ENCODE results near the gene TFPT. TPM values are rescaled to one million over a fixed set of nuclear protein-coding genes. Genes with fewer than 3 reads are reported as not detected.

Gene TFPT
- total and polyA plus RNA-seq, 2 of the 13 experiments (the other 11 are each of a cell fraction or from before 2014, with no cell fraction given), result 8.4 to 10.7 TPM

DNA sequence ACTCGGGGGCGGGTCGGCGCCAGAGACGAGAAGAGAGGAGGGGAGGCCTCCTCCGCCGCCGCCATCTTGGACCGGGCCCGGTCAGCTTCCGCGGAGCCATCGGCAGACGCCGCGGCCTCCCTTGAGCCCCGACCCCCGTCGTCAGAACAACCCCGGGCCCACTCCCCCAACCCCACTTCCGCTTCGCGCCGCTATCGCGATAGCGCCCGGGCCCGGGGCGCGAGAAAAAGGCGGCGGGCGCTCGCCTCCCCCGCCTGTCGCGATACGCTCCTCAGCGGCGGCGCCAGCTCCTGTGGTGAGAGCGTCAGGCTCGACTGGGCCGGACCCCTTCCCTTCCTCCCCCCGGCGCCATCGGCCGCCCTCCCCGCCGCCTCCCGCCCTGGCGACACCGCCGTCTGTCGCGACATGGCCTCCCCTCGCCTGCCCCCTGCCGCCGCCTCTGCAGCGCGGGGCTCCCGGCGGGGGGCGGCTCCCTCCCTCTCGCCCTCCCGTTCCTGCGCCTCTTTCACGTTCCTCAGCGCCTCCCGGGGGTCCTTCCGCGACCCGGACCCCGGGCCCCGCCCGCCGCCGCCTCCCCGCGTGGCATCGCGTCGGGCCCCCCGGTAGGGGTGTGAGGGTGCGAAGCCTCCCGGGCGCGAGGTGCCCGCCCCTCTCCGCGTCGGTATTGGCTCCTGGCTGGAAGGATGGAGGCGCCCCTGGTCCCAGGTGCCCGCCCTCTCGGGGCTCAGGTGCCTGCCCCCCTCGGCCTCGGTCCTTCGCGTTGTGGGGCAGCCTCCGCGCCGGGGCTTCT lies 22.4 kb upstream of the TFPT start, which contains the start of gene CNOT3 (continued):
- TF ChIP-seq, protein P1, sequence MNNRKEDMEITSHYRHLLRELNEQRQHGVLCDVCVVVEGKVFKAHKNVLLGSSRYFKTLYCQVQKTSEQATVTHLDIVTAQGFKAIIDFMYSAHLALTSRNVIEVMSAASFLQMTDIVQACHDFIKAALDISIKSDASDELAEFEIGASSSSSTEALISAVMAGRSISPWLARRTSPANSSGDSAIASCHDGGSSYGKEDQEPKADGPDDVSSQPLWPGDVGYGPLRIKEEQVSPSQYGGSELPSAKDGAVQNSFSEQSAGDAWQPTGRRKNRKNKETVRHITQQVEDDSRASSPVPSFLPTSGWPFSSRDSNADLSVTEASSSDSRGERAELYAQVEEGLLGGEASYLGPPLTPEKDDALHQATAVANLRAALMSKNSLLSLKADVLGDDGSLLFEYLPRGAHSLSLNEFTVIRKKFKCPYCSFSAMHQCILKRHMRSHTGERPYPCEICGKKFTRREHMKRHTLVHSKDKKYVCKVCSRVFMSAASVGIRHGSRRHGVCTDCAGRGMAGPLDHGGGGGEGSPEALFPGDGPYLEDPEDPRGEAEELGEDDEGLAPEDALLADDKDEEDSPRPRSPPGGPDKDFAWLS (CRISPR knock-in tag; IDR thresholded peaks at IDR 0.05; ENCODE audit: borderline replicate concordance), result no peak
- TF ChIP-seq MEIS2 (CRISPR knock-in tag; IDR thresholded peaks at IDR 0.05) (peak; percentile 46; the same call in 1 of the 2 replicates), ZNF83 (CRISPR knock-in tag; IDR thresholded peaks at IDR 0.05; ENCODE audit: borderline replicate concordance) (no peak), IRX3 (CRISPR knock-in tag; IDR thresholded peaks at IDR 0.05; ENCODE audit: borderline replicate concordance, low read depth) (no peak), THRA (CRISPR knock-in tag; IDR thresholded peaks at IDR 0.05; ENCODE audit: borderline replicate concordance) (no peak), PBX2 (CRISPR knock-in tag; IDR thresholded peaks at IDR 0.05) (no peak), ZNF644 (CRISPR knock-in tag; IDR thresholded peaks at IDR 0.05; ENCODE audit: low read depth) (no peak), FOXK1 (CRISPR knock-in tag; IDR thresholded peaks at IDR 0.05; ENCODE audit: borderline replicate concordance, low read depth) (no peak), ZKSCAN5 (CRISPR knock-in tag; IDR thresholded peaks at IDR 0.05) (no peak), AHR (CRISPR knock-in tag; IDR thresholded peaks at IDR 0.05) (no peak), ZNF570 (CRISPR knock-in tag; IDR thresholded peaks at IDR 0.05; ENCODE audit: borderline replicate concordance) (no peak), MIXL1 (CRISPR knock-in tag; IDR thresholded peaks at IDR 0.05) (no peak), SAFB2 (CRISPR knock-in tag; IDR thresholded peaks at IDR 0.05; ENCODE audit: borderline replicate concordance, low read depth) (no peak), MYNN (CRISPR knock-in tag; IDR thresholded peaks at IDR 0.05; ENCODE audit: low read depth) (no peak), HMGA1 (CRISPR knock-in tag; conservative IDR thresholded peaks at IDR 0.05) (no peak), LBX2 (CRISPR knock-in tag; IDR thresholded peaks at IDR 0.05; ENCODE audit: borderline replicate concordance) (no peak), ZBTB42 (CRISPR knock-in tag; IDR thresholded peaks at IDR 0.05) (no peak), RARA (CRISPR knock-in tag; IDR thresholded peaks at IDR 0.05) (no peak), FIP1L1 (IDR thresholded peaks at IDR 0.05; ENCODE audit: borderline replicate concordance, insufficient read depth, low read depth, low read length) (no peak), SMC3 (IDR thresholded peaks at IDR 0.05; ENCODE audit: low read length) (no peak)
- TF ChIP-seq, protein P2, sequence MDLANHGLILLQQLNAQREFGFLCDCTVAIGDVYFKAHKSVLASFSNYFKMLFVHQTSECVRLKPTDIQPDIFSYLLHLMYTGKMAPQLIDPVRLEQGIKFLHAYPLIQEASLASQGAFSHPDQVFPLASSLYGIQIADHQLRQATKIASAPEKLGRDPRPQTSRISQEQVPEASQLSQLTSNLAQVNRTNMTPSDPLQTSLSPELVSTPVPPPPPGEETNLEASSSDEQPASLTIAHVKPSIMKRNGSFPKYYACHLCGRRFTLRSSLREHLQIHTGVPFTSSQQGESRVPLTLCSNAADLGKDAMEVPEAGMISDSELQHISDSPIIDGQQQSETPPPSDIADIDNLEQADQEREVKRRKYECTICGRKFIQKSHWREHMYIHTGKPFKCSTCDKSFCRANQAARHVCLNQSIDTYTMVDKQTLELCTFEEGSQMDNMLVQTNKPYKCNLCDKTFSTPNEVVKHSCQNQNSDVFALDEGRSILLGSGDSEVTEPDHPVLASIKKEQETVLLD (CRISPR knock-in tag; IDR thresholded peaks at IDR 0.05; ENCODE audit: low read depth), result no peak
- TF ChIP-seq, protein P3, sequence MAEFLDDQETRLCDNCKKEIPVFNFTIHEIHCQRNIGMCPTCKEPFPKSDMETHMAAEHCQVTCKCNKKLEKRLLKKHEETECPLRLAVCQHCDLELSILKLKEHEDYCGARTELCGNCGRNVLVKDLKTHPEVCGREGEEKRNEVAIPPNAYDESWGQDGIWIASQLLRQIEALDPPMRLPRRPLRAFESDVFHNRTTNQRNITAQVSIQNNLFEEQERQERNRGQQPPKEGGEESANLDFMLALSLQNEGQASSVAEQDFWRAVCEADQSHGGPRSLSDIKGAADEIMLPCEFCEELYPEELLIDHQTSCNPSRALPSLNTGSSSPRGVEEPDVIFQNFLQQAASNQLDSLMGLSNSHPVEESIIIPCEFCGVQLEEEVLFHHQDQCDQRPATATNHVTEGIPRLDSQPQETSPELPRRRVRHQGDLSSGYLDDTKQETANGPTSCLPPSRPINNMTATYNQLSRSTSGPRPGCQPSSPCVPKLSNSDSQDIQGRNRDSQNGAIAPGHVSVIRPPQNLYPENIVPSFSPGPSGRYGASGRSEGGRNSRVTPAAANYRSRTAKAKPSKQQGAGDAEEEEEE (CRISPR knock-in tag; IDR thresholded peaks at IDR 0.05; ENCODE audit: borderline replicate concordance), result no peak
